ENCODE data around the gene PALM3.
"Not testable (repeated sequence)": the region's sequence is repeated elsewhere in the genome, so short reads cannot be mapped to it uniquely, and the experiment has no call there.

PALM3 gene

DNA sequence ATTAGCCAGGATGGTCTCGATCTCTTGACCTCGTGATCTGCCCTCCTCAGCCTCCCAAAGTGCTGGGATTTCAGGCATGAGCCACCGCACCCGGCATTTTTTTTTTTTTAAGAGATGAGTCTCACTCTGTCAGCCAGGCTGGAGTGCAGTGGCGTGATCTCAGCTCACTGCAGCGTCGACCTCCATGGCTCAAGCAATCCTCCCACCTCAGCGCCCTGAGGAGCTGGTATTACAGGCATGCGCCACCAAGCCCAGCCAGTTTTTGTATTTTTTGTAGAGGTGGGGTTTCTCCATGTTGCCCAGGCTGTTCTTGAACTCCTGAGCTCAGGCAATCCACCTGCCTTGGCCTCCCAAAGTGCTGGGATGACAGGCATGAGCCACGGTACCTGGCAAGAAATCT lies 14.0 kb downstream of the PALM3 start:
- not testable (repeated sequence) for H4K91ac ChIP-seq (ENCODE audit: low read depth, low read length, poor library complexity); H3K27ac ChIP-seq (replicated peaks; ENCODE audit: low read length); H3K14ac ChIP-seq (ENCODE audit: low read length); H3K4me2 ChIP-seq (ENCODE audit: insufficient read depth, low read length, poor library complexity, severe bottlenecking); H3K4ac ChIP-seq (ENCODE audit: low read length); H3K18ac ChIP-seq (ENCODE audit: low read length); H3K36me3 ChIP-seq (replicated peaks in 1 of 2; ENCODE audit: control insufficient read depth in 2 of 2, insufficient read depth in 2 of 2, low read length in 2 of 2); H3K23ac ChIP-seq (ENCODE audit: low read depth, low read length, poor library complexity); H2AFZ ChIP-seq (ENCODE audit: low read length); H2BK15ac ChIP-seq (ENCODE audit: low read length); H3K79me1 ChIP-seq (ENCODE audit: low read depth, low read length); H3K4me3 ChIP-seq (ENCODE audit: low read length in 2 of 2); H3K4me1 ChIP-seq (ENCODE audit: control insufficient read depth in 2 of 2, insufficient read depth in 1 of 2, low read depth in 1 of 2, low read length in 2 of 2); H3K9ac ChIP-seq (ENCODE audit: low read depth, low read length, poor library complexity); H2AK5ac ChIP-seq (ENCODE audit: low read depth, low read length); H3K9me3 ChIP-seq (replicated peaks in 1 of 2; ENCODE audit: control insufficient read depth in 2 of 2, insufficient read depth in 1 of 2, low read depth in 1 of 2, low read length in 2 of 2); H2BK12ac ChIP-seq (ENCODE audit: low read length); H2BK5ac ChIP-seq (ENCODE audit: low read length); H3K27me3 ChIP-seq (ENCODE audit: control insufficient read depth in 3 of 3, insufficient read depth in 3 of 3, low read depth in 1 of 3, low read length in 3 of 3); H4K8ac ChIP-seq (ENCODE audit: low read depth, low read length); H2BK120ac ChIP-seq (ENCODE audit: low read depth, low read length); DNase-seq (ENCODE audit: low spot score)
- no CpG with 5 or more reads among the region's 10 CpGs for WGBS, 2 donors (ENCODE audit: extremely low coverage in 2 of 2, insufficient read length in 2 of 2, insufficient replicate concordance in 1 of 2)

DNA sequence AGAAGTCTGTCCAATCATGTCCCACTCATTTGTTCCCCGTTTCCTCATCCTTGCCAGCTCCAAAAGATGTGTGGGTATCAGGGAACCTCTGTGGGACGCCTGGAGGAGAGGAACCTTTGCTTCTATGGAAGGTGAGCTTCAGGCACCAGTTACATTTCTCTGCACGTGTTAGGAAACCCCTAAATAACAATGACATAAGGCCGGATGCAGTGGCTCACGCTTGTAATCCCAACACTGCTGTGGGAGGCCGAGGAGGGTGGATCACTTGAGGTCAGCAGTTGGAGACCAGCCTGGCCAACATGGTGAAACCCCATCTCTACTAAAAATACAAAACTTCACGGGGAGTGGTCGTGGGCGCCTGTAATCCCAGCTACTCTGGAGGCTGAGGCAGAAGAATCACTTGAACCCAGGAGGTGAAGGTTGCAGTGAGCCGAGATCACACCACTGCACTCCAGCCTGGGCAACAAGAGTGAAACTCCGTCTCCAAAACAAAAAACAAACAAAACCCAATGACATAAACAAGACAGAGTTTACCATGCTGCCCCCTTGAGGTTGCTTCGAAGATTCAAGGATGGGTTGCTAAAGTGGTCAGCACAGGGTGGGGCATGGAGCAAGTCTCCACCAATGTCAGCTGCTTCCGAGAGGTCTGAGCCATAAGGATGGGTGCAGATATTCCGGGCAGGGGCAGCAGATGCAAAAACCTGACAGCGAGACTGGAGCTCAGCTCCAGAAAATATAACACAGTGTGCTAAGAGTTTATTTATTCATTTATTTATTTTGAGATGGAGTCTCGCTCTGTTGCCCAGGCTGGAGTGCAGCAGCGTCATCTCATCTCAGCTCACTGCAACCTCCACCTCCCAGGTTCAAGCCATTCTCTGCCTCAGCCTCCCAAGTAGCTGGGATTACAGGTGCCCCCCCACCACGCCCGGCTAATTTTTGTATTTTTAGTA lies 18.9 kb downstream of the PALM3 start:
- H3K4me1 ChIP-seq (ENCODE audit: control insufficient read depth in 2 of 2, insufficient read depth in 1 of 2, low read depth in 1 of 2, low read length in 2 of 2); H4K8ac ChIP-seq (ENCODE audit: low read depth, low read length); H3K23ac ChIP-seq (ENCODE audit: low read depth, low read length, poor library complexity); H2BK12ac ChIP-seq (ENCODE audit: low read length); H4K91ac ChIP-seq (ENCODE audit: low read depth, low read length, poor library complexity); H3K14ac ChIP-seq (ENCODE audit: low read length); H3K4me2 ChIP-seq (ENCODE audit: insufficient read depth, low read length, poor library complexity, severe bottlenecking); H3K9ac ChIP-seq (ENCODE audit: low read depth, low read length, poor library complexity); H3K79me1 ChIP-seq (ENCODE audit: low read depth, low read length); H3K27ac ChIP-seq (replicated peaks; ENCODE audit: low read length); H2BK15ac ChIP-seq (ENCODE audit: low read length); H2AK5ac ChIP-seq (ENCODE audit: low read depth, low read length); H3K27me3 ChIP-seq (ENCODE audit: control insufficient read depth in 3 of 3, insufficient read depth in 3 of 3, low read depth in 1 of 3, low read length in 3 of 3); H3K36me3 ChIP-seq (replicated peaks in 1 of 2; ENCODE audit: control insufficient read depth in 2 of 2, insufficient read depth in 2 of 2, low read length in 2 of 2); H3K4me3 ChIP-seq (ENCODE audit: low read length in 2 of 2); H2BK120ac ChIP-seq (ENCODE audit: low read depth, low read length); H3K4ac ChIP-seq (ENCODE audit: low read length); H3K9me3 ChIP-seq (replicated peaks in 1 of 2; ENCODE audit: control insufficient read depth in 2 of 2, insufficient read depth in 1 of 2, low read depth in 1 of 2, low read length in 2 of 2); H2BK5ac ChIP-seq (ENCODE audit: low read length): not testable (repeated sequence)
- H3K18ac ChIP-seq (ENCODE audit: low read length): peak overlapping the region; percentile 1
- DNase-seq (ENCODE audit: low spot score): peak; percentile 64
- no CpG with 5 or more reads among the region's 19 CpGs for WGBS, 2 donors (ENCODE audit: extremely low coverage in 2 of 2, insufficient read length in 2 of 2, insufficient replicate concordance in 1 of 2)
- peak overlapping the region; percentile 53 for H2AFZ ChIP-seq (ENCODE audit: low read length)

DNA sequence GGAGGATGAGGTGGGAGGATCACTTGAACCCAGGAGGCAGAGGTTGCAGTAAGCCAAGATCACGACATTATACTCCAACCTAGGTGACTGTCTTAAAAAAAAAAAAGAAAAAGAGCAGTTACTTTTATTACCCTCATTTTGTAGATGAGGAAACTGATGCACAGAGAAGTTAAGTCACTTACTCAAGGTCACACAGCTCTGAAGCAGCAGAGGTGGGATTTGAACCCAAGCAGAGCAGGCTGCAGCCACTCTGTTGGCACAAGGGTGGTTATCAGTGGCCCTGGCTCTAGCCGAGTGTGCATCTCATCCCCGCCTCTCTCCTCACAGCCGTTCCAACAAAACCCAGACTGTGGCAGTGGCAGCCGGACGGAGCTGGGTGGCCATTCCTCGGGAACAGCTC lies 22.7 kb downstream of the PALM3 start:
- no peak overlapping the region for H3K18ac ChIP-seq (ENCODE audit: low read length)
- no peaks in the 10 kb centered on the region for H3K9me3 ChIP-seq (replicated peaks in 1 of 2; ENCODE audit: control insufficient read depth in 2 of 2, insufficient read depth in 1 of 2, low read depth in 1 of 2, low read length in 2 of 2)
- WGBS, 2 donors (ENCODE audit: extremely low coverage in 2 of 2, insufficient read length in 2 of 2, insufficient replicate concordance in 1 of 2): no CpG with 5 or more reads among the region's 7 CpGs
- no peak overlapping the region for H2BK12ac ChIP-seq (ENCODE audit: low read length)
- H3K4ac ChIP-seq (ENCODE audit: low read length): no peak overlapping the region
- H4K91ac ChIP-seq (ENCODE audit: low read depth, low read length, poor library complexity): no peak overlapping the region
- no peak overlapping the region for H3K9ac ChIP-seq (ENCODE audit: low read depth, low read length, poor library complexity)
- no peak overlapping the region for H2AK5ac ChIP-seq (ENCODE audit: low read depth, low read length)
- H2BK15ac ChIP-seq (ENCODE audit: low read length): no peak overlapping the region
- no peaks in the 10 kb centered on the region for H3K79me1 ChIP-seq (ENCODE audit: low read depth, low read length)
- H3K4me3 ChIP-seq (ENCODE audit: low read length in 2 of 2): no peak overlapping the region
- H4K8ac ChIP-seq (ENCODE audit: low read depth, low read length): no peak overlapping the region
- no peak overlapping the region for H3K4me2 ChIP-seq (ENCODE audit: insufficient read depth, low read length, poor library complexity, severe bottlenecking)
- no peak overlapping the region for H3K23ac ChIP-seq (ENCODE audit: low read depth, low read length, poor library complexity)
- no peaks in the 10 kb centered on the region for H3K4me1 ChIP-seq (ENCODE audit: control insufficient read depth in 2 of 2, insufficient read depth in 1 of 2, low read depth in 1 of 2, low read length in 2 of 2)
- no peak overlapping the region for H2BK5ac ChIP-seq (ENCODE audit: low read length)
- H2AFZ ChIP-seq (ENCODE audit: low read length): no peak overlapping the region
- no peak overlapping the region for H3K27ac ChIP-seq (replicated peaks; ENCODE audit: low read length)
- no peak overlapping the region for H3K14ac ChIP-seq (ENCODE audit: low read length)
- no peak overlapping the region for H2BK120ac ChIP-seq (ENCODE audit: low read depth, low read length)
- H3K36me3 ChIP-seq (replicated peaks in 1 of 2; ENCODE audit: control insufficient read depth in 2 of 2, insufficient read depth in 2 of 2, low read length in 2 of 2): no peaks in the 10 kb centered on the region
- DNase-seq (ENCODE audit: low spot score): no peak
- no peaks in the 10 kb centered on the region for H3K27me3 ChIP-seq (ENCODE audit: control insufficient read depth in 3 of 3, insufficient read depth in 3 of 3, low read depth in 1 of 3, low read length in 3 of 3)

DNA sequence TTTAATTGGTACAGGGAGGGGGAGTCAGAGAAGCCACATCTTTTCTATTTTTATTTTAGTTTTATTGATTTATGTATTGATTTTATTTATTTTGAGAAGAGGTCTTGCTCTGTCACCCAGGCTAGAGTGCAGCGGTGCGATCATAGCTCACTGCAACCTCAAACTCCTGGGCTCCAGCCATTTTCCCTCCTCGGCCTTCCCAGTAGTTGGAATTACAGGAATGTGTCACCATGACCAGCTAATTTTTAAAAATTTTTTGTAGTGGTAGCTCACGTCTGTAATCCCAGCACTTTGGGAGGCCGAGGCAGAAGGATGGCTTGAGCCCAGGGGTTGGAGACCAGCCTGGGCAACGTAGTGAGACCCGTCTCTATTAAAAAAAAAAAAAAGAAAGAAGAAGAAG lies 26.2 kb downstream of the PALM3 start:
- Histone ChIP-seq H2BK5ac (ENCODE audit: low read length) (no peak overlapping the region), H3K18ac (ENCODE audit: low read length) (no peak overlapping the region), H2BK12ac (ENCODE audit: low read length) (no peak overlapping the region), H3K27me3 (ENCODE audit: control insufficient read depth in 3 of 3, insufficient read depth in 3 of 3, low read depth in 1 of 3, low read length in 3 of 3) (peaks cover 0 to 11% (median 5%) of the 10 kb centered on the region in 3 experiments), H3K9me3 (replicated peaks in 1 of 2; ENCODE audit: control insufficient read depth in 2 of 2, insufficient read depth in 1 of 2, low read depth in 1 of 2, low read length in 2 of 2) (no peaks in the 10 kb centered on the region), H4K8ac (ENCODE audit: low read depth, low read length) (no peak overlapping the region), H3K27ac (replicated peaks; ENCODE audit: low read length) (no peak overlapping the region), H2AK5ac (ENCODE audit: low read depth, low read length) (no peak overlapping the region), H2BK120ac (ENCODE audit: low read depth, low read length) (no peak overlapping the region), H3K79me1 (ENCODE audit: low read depth, low read length) (no peaks in the 10 kb centered on the region), H3K23ac (ENCODE audit: low read depth, low read length, poor library complexity) (no peak overlapping the region), H4K91ac (ENCODE audit: low read depth, low read length, poor library complexity) (no peak overlapping the region), H3K4me2 (ENCODE audit: insufficient read depth, low read length, poor library complexity, severe bottlenecking) (no peak overlapping the region), H3K4ac (ENCODE audit: low read length) (no peak overlapping the region), H3K14ac (ENCODE audit: low read length) (no peak overlapping the region), H3K36me3 (replicated peaks in 1 of 2; ENCODE audit: control insufficient read depth in 2 of 2, insufficient read depth in 2 of 2, low read length in 2 of 2) (no peaks in the 10 kb centered on the region), H3K4me1 (ENCODE audit: control insufficient read depth in 2 of 2, insufficient read depth in 1 of 2, low read depth in 1 of 2, low read length in 2 of 2) (peaks cover 0 to 1% of the 10 kb centered on the region in 2 donors), H2BK15ac (ENCODE audit: low read length) (no peak overlapping the region), H3K4me3 (ENCODE audit: low read length in 2 of 2) (no peak overlapping the region), H2AFZ (ENCODE audit: low read length) (no peak overlapping the region), H3K9ac (ENCODE audit: low read depth, low read length, poor library complexity) (no peak overlapping the region)
- no CpG with 5 or more reads among the region's 7 CpGs for WGBS, 2 donors (ENCODE audit: extremely low coverage in 2 of 2, insufficient read length in 2 of 2, insufficient replicate concordance in 1 of 2)
- no peak for DNase-seq (ENCODE audit: low spot score)
